Caco-2 (cell line): ENCODE results near the gene NOL12. TPM values are rescaled to one million over a fixed set of nuclear protein-coding genes. Genes with fewer than 3 reads are reported as not detected.

Experiments used
- BruUV-seq: library from RNA; stranded (reverse); fragments of 400-500 nt; replicated peaks from 2 replicates; lab custom pipeline; 2021; lab: Mats Ljungman, UMichigan
- CTCF ChIA-PET: fragments of 300-600 bp; sonication (Branson Sonifier 250); formaldehyde crosslinking; loops from one replicate; lab custom pipeline; 2022; ENCODE audit warnings: antibody characterized with exemption; lab: Charles Lee
- POLR2A ChIA-PET: fragments of 300-600 bp; sonication (Branson Sonifier 250); formaldehyde crosslinking; loops from one replicate; lab custom pipeline; 2022; ENCODE audit warnings: antibody characterized with exemption; lab: Charles Lee
- DNase-seq, 2 experiments: peaks; one replicate each; pipeline versions ENCODE4 v3.0.0 to v3.0.0-alpha.2; 2020 to 2022
- H3K27me3 ChIP-seq: replicated peaks from 2 replicates; pipeline ENCODE4 v1.6.0; 2011; ENCODE audit warnings: low read length; ENCODE audit not compliant: control insufficient read depth, insufficient read depth
- H3K36me3 ChIP-seq: 2 replicates; pipeline ENCODE4 v1.5.1; 2011; ENCODE audit warnings: low read length; ENCODE audit not compliant: control insufficient read depth, insufficient read depth
- H3K4me1 ChIP-seq: fragments of 250-450 bp; sonication (Bioruptor Pico); 2 replicates; pipeline ENCODE4 v1.5.1; 2020; ENCODE audit warnings: mild to moderate bottlenecking
- H3K4me3 ChIP-seq: 2 replicates; pipeline ENCODE4 v1.5.1; 2011; ENCODE audit warnings: low read depth, mild to moderate bottlenecking, control low read depth, low read length
- H3K9me3 ChIP-seq: fragments of 250-450 bp; sonication (Bioruptor Pico); 2 replicates; pipeline ENCODE4 v1.5.1; 2020; ENCODE audit warnings: mild to moderate bottlenecking, moderate library complexity
- H3K27ac Mint-ChIP-seq: one replicate; pipeline ENCODE4 v1.8.0; 2022; ENCODE audit warnings: mixed read lengths; ENCODE audit not compliant: unreplicated experiment
- H3K27me3 Mint-ChIP-seq: one replicate; pipeline ENCODE4 v1.8.0; 2022; ENCODE audit warnings: mixed read lengths; ENCODE audit not compliant: insufficient read depth, unreplicated experiment
- H3K36me3 Mint-ChIP-seq: one replicate; pipeline ENCODE4 v1.8.0; 2022; ENCODE audit warnings: mild to moderate bottlenecking, mixed read lengths; ENCODE audit not compliant: insufficient read depth, unreplicated experiment
- H3K4me1 Mint-ChIP-seq: one replicate; pipeline ENCODE4 v1.8.0; 2022; ENCODE audit warnings: low read depth, mixed read lengths; ENCODE audit not compliant: unreplicated experiment
- H3K4me3 Mint-ChIP-seq: one replicate; pipeline ENCODE4 v1.8.0; 2022; ENCODE audit warnings: mild to moderate bottlenecking, moderate library complexity, mixed read lengths; ENCODE audit not compliant: unreplicated experiment
- H3K9me3 Mint-ChIP-seq: one replicate; pipeline ENCODE4 v1.8.0; 2022; ENCODE audit warnings: mixed read lengths; ENCODE audit not compliant: unreplicated experiment
- CTCF ChIP-seq, 2 experiments: fragments of 200-600 bp in 1 of 2; IDR thresholded peaks; 1 replicate in 1 of 2; 2 replicates in 1 of 2; pipeline versions ENCODE4 v1.5.1 to v1.8.0; 2011 to 2022; ENCODE audit warnings: antibody characterized with exemption in 1 of 2, control low read depth in 1 of 2, inconsistent platforms in 1 of 2, low read depth in 1 of 2, low read length in 1 of 2, mild to moderate bottlenecking in 1 of 2, moderate library complexity in 1 of 2; ENCODE audit not compliant: insufficient read depth in 1 of 2, severe bottlenecking in 1 of 2, unreplicated experiment in 1 of 2
- intact Hi-C: fragments of 100-400 bp; cut with micrococcal nuclease; formaldehyde crosslinking; loops from one replicate; pipeline ENCODE4 v1.10.0; 2022; ENCODE audit not compliant: unreplicated experiment
- total RNA-seq: library from RNA; stranded (reverse); gene quantifications from 2 replicates; pipeline ENCODE4 v1.2.3, GENCODE V29; 2022

The NOL12 gene
- total RNA-seq, 1 experiment from 2014 or later, result 20.2 TPM

- TF ChIP-seq CTCF (IDR thresholded peaks at IDR 0.05; ENCODE audit: insufficient read depth in 1 of 2, low read depth in 1 of 2, low read length in 1 of 2, severe bottlenecking in 1 of 2, unreplicated experiment in 1 of 2), result no peak
- CTCF ChIA-PET, result interaction anchor here (0.7 to 1.5 kb wide), 6 partner anchors 26 to 139 kb away, joined by 3 to 8 read pairs (median 5); partner anchors contain the start of genes LGALS2 and PDXP
- peak; percentile 29 to 53 for DNase-seq
- Histone ChIP-seq H3K9me3 (no peaks in the 10 kb centered on the region), H3K27me3 (no peaks in the 10 kb centered on the region; the same call in 1 of the 2 replicates), H3K4me3 (no peak overlapping the region), H3K4me1 (peaks cover 16% of the 10 kb centered on the region; the same call in 1 of the 2 replicates), H3K36me3 (peaks cover 4% of the 10 kb centered on the region; the same call in 1 of the 2 replicates)
- POLR2A ChIA-PET, result interaction anchor here (0.6 to 1.0 kb wide), 4 partner anchors 42 to 122 kb away, joined by 4 to 10 read pairs (median 8); partner anchors contain the start of gene GCAT
- Mint-ChIP-seq H3K36me3 (peaks cover 22% of the 10 kb centered on the region), H3K27me3 (no peaks in the 10 kb centered on the region), H3K4me1 (no peaks in the 10 kb centered on the region), H3K27ac (peak overlapping the region; percentile 95), H3K9me3 (no peaks in the 10 kb centered on the region), H3K4me3 (peak overlapping the region; percentile 99)
- BruUV-seq, result no TSS peak
- intact Hi-C loops, result loop anchor here (5.0 to 10.0 kb wide), 2 partner anchors 80 to 148 kb away; partner anchors contain the start of gene GGA1
Measured at GRCh38 chr22:37684803-37685615, 1.1 kb upstream of the NOL12 start.

DNA sequence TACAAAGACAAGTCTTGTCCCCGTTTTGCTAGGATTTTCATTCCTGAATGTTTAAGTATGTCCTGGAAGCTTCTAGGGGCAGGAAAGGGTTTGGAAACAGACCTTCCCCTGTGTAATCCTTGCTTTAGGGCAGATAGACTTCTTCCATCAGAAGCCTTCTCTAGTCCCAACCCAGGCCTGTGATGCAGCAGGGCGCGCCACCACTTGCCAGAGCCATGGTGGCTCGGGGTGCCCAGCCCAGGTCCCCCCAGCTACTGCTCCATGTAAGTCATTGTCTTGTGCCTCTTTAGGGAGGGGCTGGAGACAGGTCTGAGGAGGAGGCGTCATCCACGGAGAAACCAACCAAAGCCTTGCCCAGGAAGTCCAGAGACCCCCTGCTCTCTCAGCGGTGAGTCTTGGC is 4.3 kb downstream of the NOL12 start:
- Histone ChIP-seq H3K9me3 (no peaks in the 10 kb centered on the region), H3K4me1 (peaks cover 6% of the 10 kb centered on the region; the same call in 1 of the 2 replicates), H3K36me3 (peaks cover 4% of the 10 kb centered on the region; the same call in 1 of the 2 replicates), H3K27me3 (no peaks in the 10 kb centered on the region; the same call in 1 of the 2 replicates), H3K4me3 (no peak overlapping the region)
- Mint-ChIP-seq H3K36me3 (peaks cover 27% of the 10 kb centered on the region), H3K4me1 (no peaks in the 10 kb centered on the region), H3K27ac (no peak overlapping the region), H3K27me3 (no peaks in the 10 kb centered on the region), H3K4me3 (no peak overlapping the region), H3K9me3 (no peaks in the 10 kb centered on the region)
- no peak for TF ChIP-seq CTCF (IDR thresholded peaks at IDR 0.05; ENCODE audit: insufficient read depth in 1 of 2, low read depth in 1 of 2, low read length in 1 of 2, severe bottlenecking in 1 of 2, unreplicated experiment in 1 of 2)
- CTCF ChIA-PET, result no interaction called here
- POLR2A ChIA-PET, result no interaction called here
- BruUV-seq, result no TSS peak
- intact Hi-C loops, result no loop called here
- DNase-seq, result no peak

DNA sequence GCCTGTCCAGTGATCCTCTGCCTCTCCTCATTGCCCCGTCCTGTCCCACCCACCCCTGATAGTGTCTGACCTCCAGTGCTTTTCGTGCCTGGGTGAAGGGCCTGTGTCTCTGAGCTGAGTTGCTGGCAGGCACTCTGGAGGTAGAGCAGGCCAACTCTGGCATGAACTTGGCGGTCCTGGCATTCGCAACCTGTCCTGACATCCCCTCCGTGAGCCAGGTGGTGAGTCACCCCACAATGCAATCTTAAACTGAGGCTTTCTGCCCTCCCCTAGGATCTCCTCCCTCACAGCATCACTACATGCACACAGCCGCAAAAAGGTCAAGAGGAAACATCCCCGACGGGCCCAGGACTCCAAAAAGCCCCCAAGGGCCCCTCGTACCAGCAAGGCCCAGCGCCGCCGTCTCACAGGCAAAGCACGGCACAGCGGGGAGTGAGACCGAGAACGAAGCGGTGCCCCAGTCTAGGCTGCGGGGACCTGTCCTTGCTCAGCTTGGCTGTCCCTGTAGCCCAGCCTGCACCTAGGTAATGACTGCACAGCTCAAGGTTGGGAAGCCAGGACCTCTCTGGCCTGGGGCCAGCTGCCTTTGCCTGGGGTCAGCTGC is 4.9 kb downstream of the NOL12 start:
- no TSS peak for BruUV-seq
- H3K27me3 ChIP-seq, result no peaks in the 10 kb centered on the region; the same call in 1 of the 2 replicates
- H3K4me3 Mint-ChIP-seq, result no peak overlapping the region
- no peak overlapping the region for H3K27ac Mint-ChIP-seq
- no peak for DNase-seq
- POLR2A ChIA-PET, result no interaction called here
- H3K9me3 Mint-ChIP-seq, result no peaks in the 10 kb centered on the region
- intact Hi-C loops, result no loop called here
- H3K4me3 ChIP-seq, result no peak overlapping the region
- H3K9me3 ChIP-seq, result no peaks in the 10 kb centered on the region
- H3K36me3 Mint-ChIP-seq, result peaks cover 24% of the 10 kb centered on the region
- no peak for TF ChIP-seq CTCF (IDR thresholded peaks at IDR 0.05; ENCODE audit: insufficient read depth in 1 of 2, low read depth in 1 of 2, low read length in 1 of 2, severe bottlenecking in 1 of 2, unreplicated experiment in 1 of 2)
- H3K36me3 ChIP-seq, result peaks cover 4% of the 10 kb centered on the region; the same call in 1 of the 2 replicates
- no peaks in the 10 kb centered on the region for H3K4me1 ChIP-seq
- CTCF ChIA-PET, result no interaction called here
- no peaks in the 10 kb centered on the region for H3K27me3 Mint-ChIP-seq
- H3K4me1 Mint-ChIP-seq, result peaks cover 3% of the 10 kb centered on the region
